Panc1 (cell line): ENCODE data around the gene MCM9. TPM values are rescaled to one million over a fixed set of nuclear protein-coding genes. Genes with fewer than 3 reads are reported as not detected.

Experiments
- ATAC-seq: fragments of 200-7000 bp; cut with Tn5 transposase; 2 replicates; pipeline ENCODE4 v1.9.1; 2020; ENCODE audit warnings: mild to moderate bottlenecking, moderate library complexity
- BruUV-seq: library from RNA; stranded (reverse); fragments of 400-500 nt; replicated peaks from 2 replicates; lab custom pipeline; 2021; lab: Mats Ljungman, UMichigan
- CTCF ChIA-PET: fragments of 300-600 bp; sonication (Branson Sonifier 250); formaldehyde crosslinking; loops from one replicate; lab custom pipeline; 2022; ENCODE audit warnings: antibody characterized with exemption; lab: Charles Lee
- POLR2A ChIA-PET: fragments of 300-600 bp; sonication (Branson Sonifier 250); formaldehyde crosslinking; loops from one replicate; lab custom pipeline; 2022; ENCODE audit warnings: antibody characterized with exemption; lab: Charles Lee
- DNase-seq: peaks from one replicate; pipeline ENCODE4 v3.0.0-alpha.2; 2010; ENCODE audit warnings: low read depth, low spot score
- H3K27ac ChIP-seq: 2 replicates; pipeline ENCODE4 v1.5.1; 2011; ENCODE audit warnings: mild to moderate bottlenecking, low read length, inconsistent platforms
- H3K27me3 ChIP-seq: fragments of 200-500 bp; sonication (Bioruptor generic); 2 replicates; pipeline ENCODE4 v1.6.0; 2014; ENCODE audit warnings: low read length, inconsistent platforms; ENCODE audit not compliant: control insufficient read depth, insufficient read depth
- H3K36me3 ChIP-seq: fragments of 200-500 bp; sonication (Bioruptor generic); 2 replicates; pipeline ENCODE4 v1.5.1; 2014; ENCODE audit warnings: inconsistent platforms, mild to moderate bottlenecking, low read length, moderate library complexity; ENCODE audit not compliant: control insufficient read depth, insufficient read depth
- H3K4me1 ChIP-seq: 2 replicates; pipeline ENCODE4 v1.5.1; 2011; ENCODE audit warnings: inconsistent platforms, mild to moderate bottlenecking, low read length, moderate library complexity; ENCODE audit not compliant: control insufficient read depth, insufficient read depth
- H3K4me3 ChIP-seq, 2 experiments: 2 replicates each; pipeline ENCODE4 v1.5.1; 2011 to 2012; ENCODE audit warnings: low read depth in 2 of 2, low read length in 2 of 2, mild to moderate bottlenecking in 2 of 2, inconsistent platforms in 1 of 2, moderate library complexity in 1 of 2
- H3K9me3 ChIP-seq: fragments of 200-500 bp; sonication (Bioruptor generic); 2 replicates; pipeline ENCODE4 v1.5.1; 2014; ENCODE audit warnings: low read depth, mild to moderate bottlenecking, inconsistent platforms, low read length, moderate library complexity; ENCODE audit not compliant: control insufficient read depth, insufficient read depth
- CTCF ChIP-seq: fragments of 450-650 bp; IDR thresholded peaks from 2 replicates; pipeline ENCODE4 v1.5.1; 2017; ENCODE audit warnings: mild to moderate bottlenecking
- POLR2AphosphoS5 ChIP-seq: IDR thresholded peaks from 2 replicates; pipeline ENCODE4 v1.6.1; 2012; ENCODE audit warnings: mild to moderate bottlenecking, low read depth, low read length, moderate library complexity
- REST ChIP-seq, 2 experiments: IDR thresholded peaks; 2 replicates each; pipeline ENCODE4 v1.6.1; 2011 to 2012; ENCODE audit warnings: low read depth in 2 of 2, control low read depth in 1 of 2, low read length in 1 of 2, mild to moderate bottlenecking in 1 of 2, moderate library complexity in 1 of 2; ENCODE audit not compliant: insufficient read depth in 1 of 2
- SIN3A ChIP-seq: IDR thresholded peaks from 2 replicates; pipeline ENCODE4 v1.6.1; 2012; ENCODE audit warnings: low read depth, mild to moderate bottlenecking, low read length, moderate library complexity, borderline replicate concordance; ENCODE audit not compliant: insufficient read depth
- TCF7L2 ChIP-seq: IDR thresholded peaks from 2 replicates; pipeline ENCODE4 v1.6.1; 2011; ENCODE audit warnings: mild to moderate bottlenecking, low read depth, low read length, inconsistent platforms
- in situ Hi-C: cut with HindIII; loops from 2 replicates; pipeline ENCODE4 v1.10.0; 2016; ENCODE audit warnings: low sequenced_read_pairs, low pct_unique_long_range_greater_than_20kb
- intact Hi-C: fragments of 100-400 bp; cut with micrococcal nuclease; formaldehyde crosslinking; loops from one replicate; pipeline ENCODE4 v1.10.0; 2022; ENCODE audit not compliant: unreplicated experiment
- total RNA-seq: library from RNA; stranded (reverse); gene quantifications from one replicate; pipeline ENCODE4 v1.2.1, GENCODE V29; 2021; ENCODE audit not compliant: unreplicated experiment

The MCM9 gene
- total RNA-seq, 1 experiment from 2014 or later, result 20.4 TPM

GRCh38 chr6:118899948-118900347 lies 35.0 kb downstream of the MCM9 start:
- no TSS peak for BruUV-seq
- in situ Hi-C loops, result no loop called here
- Histone ChIP-seq H3K27me3 (no peaks in the 10 kb centered on the region), H3K9me3 (no peaks in the 10 kb centered on the region), H3K36me3 (0 out of 2 replicates have a peak, but pooled peaks cover 9% of the 10 kb centered on the region), H3K27ac (no peak overlapping the region), H3K4me1 (peaks cover 26% of the 10 kb centered on the region), H3K4me3 (no peak overlapping the region)
- TF ChIP-seq CTCF (no peak), SIN3A (no peak), TCF7L2 (no peak), REST (IDR thresholded peaks at IDR 0.05; ENCODE audit: insufficient read depth in 1 of 2, low read depth in 2 of 2, low read length in 1 of 2) (no peak), POLR2AphosphoS5 (no peak)
- intact Hi-C loops, result loop anchor here (5.0 kb wide), 1 partner anchor 248 kb away; the partner anchor contains the start of gene CEP85L
- DNase-seq (no peak), ATAC-seq (no peak)
- ChIA-PET POLR2A (no interaction called here), CTCF (no interaction called here)

GRCh38 chr6:118897386-118897785 lies 37.6 kb downstream of the MCM9 start:
- TF ChIP-seq REST (IDR thresholded peaks at IDR 0.05; ENCODE audit: insufficient read depth in 1 of 2, low read depth in 2 of 2, low read length in 1 of 2), result no peak
- no peak for TF ChIP-seq SIN3A
- TF ChIP-seq POLR2AphosphoS5, result no peak
- TF ChIP-seq TCF7L2, result no peak
- TF ChIP-seq CTCF, result no peak
- POLR2A ChIA-PET, result interaction anchor here (0.6 kb wide), 1 partner anchor 197 kb away, joined by 5 read pairs; no protein-coding TSS in a partner anchor
- CTCF ChIA-PET, result interaction anchor here (0.8 kb wide), 1 partner anchor 213 kb away, joined by 3 read pairs; no protein-coding TSS in a partner anchor
- Histone ChIP-seq H3K36me3 (peaks cover 11% of the 10 kb centered on the region; the same call in 1 of the 2 replicates), H3K27me3 (no peaks in the 10 kb centered on the region), H3K4me1 (peaks cover 30% of the 10 kb centered on the region), H3K4me3 (no peak overlapping the region), H3K27ac (peak overlapping the region; percentile 90), H3K9me3 (no peaks in the 10 kb centered on the region)
- intact Hi-C loops, result loop anchor here (5.0 kb wide), 1 partner anchor 245 kb away; the partner anchor contains the start of gene CEP85L
- in situ Hi-C loops, result no loop called here
- DNase-seq (no peak), ATAC-seq (no peak)
- no TSS peak for BruUV-seq
